ENCODE measurements around the gene SDHA.
"Not testable (repeated sequence)": the region's sequence is repeated elsewhere in the genome, so short reads cannot be mapped to it uniquely, and the experiment has no call there.

DNA sequence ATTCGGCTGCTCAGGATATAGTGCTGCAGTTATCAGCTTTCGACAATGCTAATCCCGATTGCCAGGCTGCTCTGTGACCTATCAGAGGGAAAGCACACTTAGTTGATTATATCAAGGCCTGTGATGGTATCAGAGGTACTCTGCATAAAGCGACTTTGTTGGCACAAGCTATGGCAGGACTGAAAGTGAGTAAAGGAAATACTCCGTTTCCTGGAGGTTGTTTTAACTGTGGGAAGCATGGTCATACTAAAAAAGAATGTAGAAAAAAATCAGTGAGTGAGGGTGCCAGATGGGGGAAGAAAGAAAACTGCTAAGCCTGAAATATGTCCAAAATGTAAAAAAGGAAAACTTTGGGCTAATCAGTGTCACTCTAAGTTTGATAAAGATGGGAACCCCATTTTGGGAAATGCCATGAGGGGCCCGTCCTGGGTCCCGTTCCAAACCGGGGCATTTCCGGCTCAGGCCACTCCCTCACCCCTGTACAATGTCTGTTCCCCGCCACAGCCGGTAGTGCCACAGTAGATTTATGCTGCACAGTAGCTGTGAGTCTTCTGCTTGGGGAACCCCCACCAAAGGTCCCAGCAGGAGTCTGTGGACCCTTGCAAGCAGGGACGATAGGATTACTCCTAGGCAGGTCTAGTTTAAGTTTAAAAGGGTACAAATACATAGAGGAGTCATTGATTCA, 25.7 kb downstream of the SDHA start:
- TF ChIP-seq, protein P1, sequence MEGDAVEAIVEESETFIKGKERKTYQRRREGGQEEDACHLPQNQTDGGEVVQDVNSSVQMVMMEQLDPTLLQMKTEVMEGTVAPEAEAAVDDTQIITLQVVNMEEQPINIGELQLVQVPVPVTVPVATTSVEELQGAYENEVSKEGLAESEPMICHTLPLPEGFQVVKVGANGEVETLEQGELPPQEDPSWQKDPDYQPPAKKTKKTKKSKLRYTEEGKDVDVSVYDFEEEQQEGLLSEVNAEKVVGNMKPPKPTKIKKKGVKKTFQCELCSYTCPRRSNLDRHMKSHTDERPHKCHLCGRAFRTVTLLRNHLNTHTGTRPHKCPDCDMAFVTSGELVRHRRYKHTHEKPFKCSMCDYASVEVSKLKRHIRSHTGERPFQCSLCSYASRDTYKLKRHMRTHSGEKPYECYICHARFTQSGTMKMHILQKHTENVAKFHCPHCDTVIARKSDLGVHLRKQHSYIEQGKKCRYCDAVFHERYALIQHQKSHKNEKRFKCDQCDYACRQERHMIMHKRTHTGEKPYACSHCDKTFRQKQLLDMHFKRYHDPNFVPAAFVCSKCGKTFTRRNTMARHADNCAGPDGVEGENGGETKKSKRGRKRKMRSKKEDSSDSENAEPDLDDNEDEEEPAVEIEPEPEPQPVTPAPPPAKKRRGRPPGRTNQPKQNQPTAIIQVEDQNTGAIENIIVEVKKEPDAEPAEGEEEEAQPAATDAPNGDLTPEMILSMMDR (IDR thresholded peaks at IDR 0.05): not testable (repeated sequence)
- TF ChIP-seq POLR2A (IDR thresholded peaks at IDR 0.05): not testable (repeated sequence)

Data from lower leg skin (tissue), 3 donors.